WTC11 (cell line): ENCODE data around the gene SMPD2. TPM values are rescaled to one million over a fixed set of nuclear protein-coding genes. Genes with fewer than 3 reads are reported as not detected.

Experiments
- ATAC-seq: fragments of 200-7000 bp; cut with Tn5 transposase; 2 replicates; pipeline ENCODE4 v1.10.0; 2021; ENCODE audit warnings: mild to moderate bottlenecking, moderate library complexity
- CTCF ChIA-PET: fragments of 300-600 bp; sonication (Branson Sonifier 250); formaldehyde crosslinking; loops from one replicate; lab custom pipeline; 2021; ENCODE audit warnings: antibody characterized with exemption; lab: Charles Lee
- POLR2A ChIA-PET: fragments of 350-600 bp; sonication (Branson Sonifier 250); formaldehyde crosslinking; loops from one replicate; lab custom pipeline; 2021; ENCODE audit warnings: antibody characterized with exemption; lab: Charles Lee
- DNase-seq: peaks from one replicate; pipeline ENCODE4 v3.0.0; 2021; ENCODE audit warnings: low spot score
- H3K27ac Mint-ChIP-seq: 2 replicates; pipeline ENCODE4 v1.8.0; 2021; ENCODE audit warnings: mixed read lengths
- H3K27me3 Mint-ChIP-seq: 2 replicates; pipeline ENCODE4 v1.8.0; 2021; ENCODE audit warnings: low read depth, mild to moderate bottlenecking, moderate library complexity, mixed read lengths
- H3K36me3 Mint-ChIP-seq: 2 replicates; pipeline ENCODE4 v1.8.0; 2021; ENCODE audit warnings: mixed read lengths
- H3K4me1 Mint-ChIP-seq: 2 replicates; pipeline ENCODE4 v1.8.0; 2022; ENCODE audit warnings: mixed read lengths
- H3K4me3 Mint-ChIP-seq: 2 replicates; pipeline ENCODE4 v1.8.0; 2021; ENCODE audit warnings: mild to moderate bottlenecking, moderate library complexity, mixed read lengths
- H3K9me3 Mint-ChIP-seq: 2 replicates; pipeline ENCODE4 v1.8.0; 2021; ENCODE audit warnings: mixed read lengths
- AFF4 ChIP-seq: sonication (generic); formaldehyde crosslinking; IDR thresholded peaks from 2 replicates; pipeline ENCODE4 v1.8.1; 2023; ENCODE audit warnings: mild to moderate bottlenecking, missing genetic modification reagents, borderline replicate concordance
- ATF2 ChIP-seq: sonication (generic); formaldehyde crosslinking; IDR thresholded peaks from 2 replicates; pipeline ENCODE4 v1.8.1; 2022; ENCODE audit warnings: low read depth, missing genetic modification reagents, borderline replicate concordance
- CTCF ChIP-seq: fragments of 200-600 bp; IDR thresholded peaks from 2 replicates; pipeline ENCODE4 v1.8.0; 2022; ENCODE audit warnings: antibody characterized with exemption
- E2F5 ChIP-seq: sonication (generic); formaldehyde crosslinking; IDR thresholded peaks from 2 replicates; pipeline ENCODE4 v1.8.1; 2022; ENCODE audit warnings: mild to moderate bottlenecking, moderate library complexity, missing genetic modification reagents
- KAT7 ChIP-seq: sonication (generic); formaldehyde crosslinking; IDR thresholded peaks from 2 replicates; pipeline ENCODE4 v1.8.1; 2023; ENCODE audit warnings: missing genetic modification reagents, mild to moderate bottlenecking, borderline replicate concordance
- MLX ChIP-seq: sonication (generic); formaldehyde crosslinking; IDR thresholded peaks from 2 replicates; pipeline ENCODE4 v1.8.1; 2023; ENCODE audit warnings: mild to moderate bottlenecking, missing genetic modification reagents, moderate library complexity
- RORB ChIP-seq: fragments of 250-450 bp; sonication (Bioruptor Pico); IDR thresholded peaks from 2 replicates; pipeline ENCODE4 v1.9.0; 2021; ENCODE audit warnings: mild to moderate bottlenecking
- SMAD3 ChIP-seq: sonication (generic); formaldehyde crosslinking; IDR thresholded peaks from 2 replicates; pipeline ENCODE4 v1.8.0; 2022; ENCODE audit warnings: missing genetic modification reagents, mild to moderate bottlenecking, borderline replicate concordance
- ZBTB21 ChIP-seq: sonication (generic); formaldehyde crosslinking; IDR thresholded peaks from 2 replicates; pipeline ENCODE4 v1.8.1; 2023; ENCODE audit warnings: mild to moderate bottlenecking, missing genetic modification reagents, borderline replicate concordance
- ZMAT4 ChIP-seq: fragments of 250-450 bp; sonication (Bioruptor Pico); IDR thresholded peaks from 2 replicates; pipeline ENCODE4 v1.9.0; 2021; ENCODE audit warnings: mild to moderate bottlenecking
- ZNF232 ChIP-seq: sonication (generic); formaldehyde crosslinking; IDR thresholded peaks from 2 replicates; pipeline ENCODE4 v1.8.0; 2022; ENCODE audit warnings: mild to moderate bottlenecking, missing genetic modification reagents
- ZNF416 ChIP-seq: fragments of 250-450 bp; sonication (Bioruptor Pico); IDR thresholded peaks from 2 replicates; pipeline ENCODE4 v1.9.0; 2021; ENCODE audit warnings: mild to moderate bottlenecking, inconsistent platforms
- ZNF425 ChIP-seq: fragments of 250-450 bp; sonication (Bioruptor Pico); conservative IDR thresholded peaks from 2 replicates; pipeline ENCODE4 v1.9.0; 2021; ENCODE audit warnings: mild to moderate bottlenecking
- total RNA-seq: library from RNA; stranded (reverse); gene quantifications from 3 replicates; pipeline ENCODE4 v1.2.3, GENCODE V29; 2021

Gene SMPD2
- total RNA-seq, 1 experiment from 2014 or later = 13.1 TPM

GRCh38 chr6:109473120-109473519, 32.6 kb downstream of the SMPD2 start:
- Mint-ChIP-seq H3K4me3 (no peak overlapping the region), H3K4me1 (peaks cover 13% of the 10 kb centered on the region), H3K27ac (no peak overlapping the region), H3K36me3 (peaks cover 87% of the 10 kb centered on the region), H3K9me3 (no peaks in the 10 kb centered on the region), H3K27me3 (no peaks in the 10 kb centered on the region)
- DNase-seq = no peak
- CTCF ChIA-PET = no interaction called here
- no peak for ATAC-seq
- POLR2A ChIA-PET = no interaction called here
- TF ChIP-seq E2F5 (CRISPR knock-in tag) = no peak
- TF ChIP-seq ZBTB21 (CRISPR knock-in tag) = no peak
- TF ChIP-seq ZNF416 (CRISPR knock-in tag) = no peak
- TF ChIP-seq RORB (CRISPR knock-in tag) = no peak
- no peak for TF ChIP-seq ATF2 (CRISPR knock-in tag)
- no peak for TF ChIP-seq ZNF232 (CRISPR knock-in tag)

GRCh38 chr6:109474995-109475394, 34.5 kb downstream of the SMPD2 start:
- TF ChIP-seq MLX (CRISPR knock-in tag) (no peak), ZMAT4 (CRISPR knock-in tag) (no peak), ZNF425 (no peak), SMAD3 (no peak), AFF4 (CRISPR knock-in tag) (no peak)
- H3K27ac Mint-ChIP-seq = no peak overlapping the region
- ATAC-seq = no peak
- peaks cover 84% of the 10 kb centered on the region for H3K36me3 Mint-ChIP-seq
- H3K4me1 Mint-ChIP-seq = peaks cover 21% of the 10 kb centered on the region
- ChIA-PET POLR2A (no interaction called here), CTCF (no interaction called here)
- H3K9me3 Mint-ChIP-seq = no peaks in the 10 kb centered on the region
- no peaks in the 10 kb centered on the region for H3K27me3 Mint-ChIP-seq
- H3K4me3 Mint-ChIP-seq = no peak overlapping the region
- no peak for DNase-seq

- TF ChIP-seq CTCF (no peak), KAT7 (no peak)
- ChIA-PET POLR2A (no interaction called here), CTCF (no interaction called here)
- DNase-seq = no peak
- Mint-ChIP-seq H3K27me3 (no peaks in the 10 kb centered on the region), H3K27ac (no peak overlapping the region), H3K36me3 (peaks cover 81% of the 10 kb centered on the region), H3K4me3 (no peak overlapping the region), H3K4me1 (peaks cover 26% of the 10 kb centered on the region), H3K9me3 (no peaks in the 10 kb centered on the region)
- no peak for ATAC-seq
These were observed 35.1 kb downstream of the SMPD2 start for GRCh38 chr6:109475625-109476024.
